GM19193 (cell line): ENCODE results near the gene FAM117A.

ENCODE experiments used
- POLR2A ChIP-seq: IDR thresholded peaks from 4 replicates; pipeline ENCODE4 v1.6.1; 2011; ENCODE audit not compliant: insufficient read depth, insufficient read length; ENCODE audit errors: extremely low read depth

The FAM117A gene

GRCh38 chr17:49707608-49708514 lies 56.1 kb downstream of the FAM117A start, which contains the start of gene SLC35B1:
SLC35B1 (minus strand) TSS chr17:49707964; CDS start chr17:49707833, 131 bp downstream.
- peak; percentile 80 for TF ChIP-seq POLR2A

DNA sequence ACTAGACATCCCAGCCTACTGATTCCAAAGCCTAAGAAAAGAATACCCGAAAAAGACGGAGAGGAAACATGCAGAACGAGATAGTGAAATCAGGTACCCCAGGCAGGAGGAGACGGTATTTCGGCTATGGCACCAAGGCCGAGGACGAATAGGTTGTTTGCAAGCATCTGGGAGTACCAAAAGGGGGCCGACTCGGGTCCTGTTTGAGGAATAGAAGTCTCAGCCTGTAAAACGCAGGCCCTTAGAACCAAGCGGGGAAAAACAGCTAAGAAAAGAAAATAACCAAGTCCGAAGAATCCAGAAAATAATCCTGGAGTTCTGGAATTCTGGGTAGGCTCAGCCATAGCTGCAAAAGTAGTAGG lies 56.7 kb downstream of the FAM117A start:
- TF ChIP-seq POLR2A = no peak

GRCh38 chr17:49705254-49705653 lies 58.7 kb downstream of the FAM117A start:
- TF ChIP-seq POLR2A = no peak

DNA sequence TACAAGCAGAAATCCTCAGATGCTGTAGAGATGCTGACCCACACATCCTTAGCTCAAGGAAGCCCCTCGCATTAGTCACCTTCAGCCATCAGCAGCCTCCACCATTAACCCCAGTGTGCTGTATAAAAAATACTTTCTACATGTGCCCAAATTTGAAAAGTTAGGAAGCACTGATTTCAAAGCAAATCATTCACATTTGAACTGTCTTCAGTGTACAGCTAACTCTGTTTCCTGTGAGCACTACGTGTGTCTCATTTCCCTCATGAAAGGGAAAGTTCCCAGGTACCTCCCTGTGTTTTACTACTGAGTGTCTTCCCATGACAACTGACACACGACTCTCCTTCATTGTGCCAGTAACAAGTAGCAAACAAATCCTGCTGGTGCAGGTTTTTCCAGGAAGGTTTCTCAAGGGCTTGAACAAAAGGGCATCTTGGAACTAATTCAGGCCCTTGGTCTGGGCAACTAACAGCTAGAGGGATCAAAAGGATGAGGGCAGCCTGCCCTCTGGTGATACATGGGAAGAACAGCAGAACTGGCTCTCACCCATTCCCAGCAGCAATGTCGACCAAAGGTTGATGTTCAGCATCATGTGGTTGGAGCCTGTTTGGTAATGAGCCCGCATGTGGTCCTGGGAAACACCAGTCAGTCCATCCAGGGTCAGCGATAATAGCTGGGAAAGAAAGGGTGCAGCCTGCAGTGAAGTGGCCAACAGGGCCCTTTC lies 60.2 kb downstream of the FAM117A start:
- no peak for TF ChIP-seq POLR2A

- TF ChIP-seq POLR2A = no peak
Measured at GRCh38 chr17:49700960-49701359, 63.0 kb downstream of the FAM117A start.

DNA sequence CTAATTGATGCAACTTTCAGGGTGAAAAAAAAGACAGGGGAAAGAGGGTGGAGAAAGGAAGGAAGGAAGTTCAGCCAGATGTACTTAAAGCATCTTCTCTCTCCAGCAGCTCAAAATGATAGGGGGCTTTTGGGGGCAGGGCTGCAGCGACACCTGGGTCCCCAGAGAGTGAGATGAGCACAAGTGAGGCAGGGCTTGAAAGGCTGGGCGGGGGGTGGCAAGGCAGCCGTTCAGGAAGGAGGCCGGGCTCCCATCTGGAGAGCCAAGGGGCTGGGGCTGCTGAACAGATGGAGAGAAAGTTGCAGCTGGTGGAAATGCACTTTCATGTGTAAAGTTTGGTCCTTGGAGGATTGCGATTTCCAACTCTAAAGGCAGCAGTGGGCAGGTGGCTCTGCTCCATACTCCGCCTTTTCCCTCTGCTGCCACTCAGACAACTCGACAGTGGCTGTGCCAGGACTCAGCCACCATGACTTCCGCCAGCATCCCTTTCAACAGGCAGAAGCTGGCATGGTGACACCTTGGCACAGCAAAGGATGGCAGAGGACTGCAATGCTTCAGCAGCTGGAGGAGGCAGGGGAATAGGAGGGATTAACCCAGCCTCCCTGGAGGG lies 63.9 kb downstream of the FAM117A start:
- no peak for TF ChIP-seq POLR2A

GRCh38 chr17:49698005-49698404 lies 65.9 kb downstream of the FAM117A start:
- no peak for TF ChIP-seq POLR2A

GRCh38 chr17:49696233-49696761 lies 67.6 kb downstream of the FAM117A start:
- no peak for TF ChIP-seq POLR2A

DNA sequence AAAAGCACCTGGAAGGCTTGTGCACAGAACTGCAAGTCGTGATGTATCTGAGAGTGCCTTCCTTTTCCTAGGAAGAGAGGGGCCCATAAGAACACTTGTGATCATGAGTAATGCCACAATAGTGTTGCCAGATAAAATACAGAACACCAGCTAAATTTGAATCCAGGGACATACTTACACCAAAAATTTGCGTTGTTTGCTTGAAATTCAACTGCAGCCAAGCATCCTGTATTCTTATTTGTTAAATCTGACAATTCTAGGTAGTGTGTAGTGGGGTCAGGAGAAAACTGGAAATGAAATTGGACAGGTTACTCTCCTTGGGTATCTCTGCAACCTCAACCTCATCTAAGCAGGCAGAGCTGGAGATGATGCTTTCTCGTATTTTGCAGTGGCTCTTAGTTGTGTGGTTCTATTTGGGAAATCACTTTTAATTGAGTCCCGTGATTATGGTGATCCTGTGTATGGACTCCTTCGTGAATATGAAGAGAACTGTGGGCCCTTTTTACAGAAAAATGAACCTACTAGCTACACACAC lies 68.2 kb downstream of the FAM117A start:
- TF ChIP-seq POLR2A = no peak

DNA sequence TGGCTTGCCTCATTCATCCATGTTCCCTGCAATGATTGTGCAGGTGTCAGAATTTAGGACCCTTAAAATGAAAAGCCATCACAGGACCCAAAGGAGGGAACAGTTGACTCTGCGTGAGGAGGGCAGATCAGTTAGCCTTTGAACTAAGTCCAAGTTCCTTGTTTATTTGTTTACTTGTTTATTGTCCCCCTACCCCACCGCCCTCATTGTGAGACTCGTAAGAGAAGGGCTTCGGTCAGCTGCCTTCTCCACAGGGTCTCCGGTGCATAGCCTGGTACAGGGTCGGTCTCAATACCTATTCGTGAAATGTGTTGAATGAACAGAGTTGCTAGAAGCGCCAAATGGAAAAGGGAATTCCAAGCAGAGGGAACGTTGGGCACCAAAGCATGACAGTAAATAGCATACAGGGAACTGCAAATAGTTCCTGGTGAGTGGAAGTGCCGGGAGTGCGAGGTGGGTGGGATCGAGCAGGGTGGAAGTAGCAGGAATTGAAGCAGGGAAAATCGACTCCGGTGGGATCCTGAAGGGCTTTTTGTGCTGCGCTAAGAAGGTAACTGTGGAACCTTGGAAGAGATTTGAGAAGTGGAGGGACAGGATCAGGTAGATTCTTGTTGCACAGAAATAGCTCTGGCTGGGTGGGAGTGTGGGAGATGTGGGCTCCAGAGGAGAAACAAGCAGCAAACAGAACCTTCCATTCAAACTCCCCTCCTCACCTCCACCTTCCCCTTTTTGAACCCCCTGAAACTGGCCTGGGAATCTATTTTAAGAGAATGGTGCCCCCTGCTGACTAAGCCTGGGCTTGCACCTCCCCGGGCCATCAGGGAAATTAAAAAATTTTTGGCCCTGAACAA lies 68.9 kb downstream of the FAM117A start:
- TF ChIP-seq POLR2A = no peak

DNA sequence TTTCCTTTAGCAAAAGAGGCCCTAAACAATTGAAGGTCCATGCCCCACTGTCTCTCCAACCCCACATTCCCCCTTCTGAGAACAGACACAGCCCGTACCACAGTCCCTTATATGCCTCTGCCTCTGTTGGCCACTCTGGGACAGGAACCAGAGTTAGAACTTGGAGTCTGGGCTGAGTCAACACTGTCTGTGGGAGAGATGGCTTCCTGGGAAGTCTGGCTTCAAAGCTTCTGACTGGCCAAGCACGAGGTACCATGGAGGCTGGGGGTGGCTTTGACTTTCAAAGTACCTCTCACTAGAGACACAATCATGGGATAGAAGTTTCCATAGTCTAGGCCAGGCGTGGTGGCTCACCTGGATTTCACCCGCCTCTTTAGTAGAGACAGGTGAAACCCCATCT lies 71.2 kb downstream of the FAM117A start:
- TF ChIP-seq POLR2A = no peak

- TF ChIP-seq POLR2A = no peak
Measured at GRCh38 chr17:49691677-49692191, 72.2 kb downstream of the FAM117A start.

DNA sequence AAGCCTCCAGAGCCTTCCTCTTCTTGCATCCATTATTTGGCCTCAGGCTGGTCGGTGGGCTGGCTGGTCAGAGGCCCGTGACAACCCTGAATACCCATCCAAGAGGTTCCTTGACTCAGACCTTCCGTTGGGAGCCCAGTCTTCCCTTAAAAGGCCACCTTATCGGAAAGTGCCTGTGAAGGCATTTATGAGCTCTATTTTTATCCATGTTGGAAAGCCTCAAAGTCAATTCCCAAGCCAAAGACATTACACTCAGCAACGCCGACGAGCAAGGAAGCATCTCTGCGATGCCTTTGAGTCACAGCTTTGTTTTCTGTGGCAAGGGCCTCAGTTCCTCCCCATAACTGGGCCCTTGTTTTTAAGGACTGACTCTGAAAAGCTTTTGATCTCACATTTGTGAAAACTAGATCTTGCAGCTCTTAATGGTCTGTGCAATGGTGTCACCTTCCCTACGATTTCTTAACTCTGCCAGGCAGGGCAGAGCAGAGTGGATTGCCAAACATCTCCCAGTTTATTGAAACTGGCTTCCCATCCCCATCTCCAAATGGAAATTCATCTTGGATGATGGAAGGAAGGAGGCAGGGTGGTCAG lies 72.8 kb downstream of the FAM117A start:
- TF ChIP-seq POLR2A = no peak
